ENCODE results near the gene FPGS.

GRCh38 chr9:127767909-127768331, 34.8 kb upstream of the FPGS start:
- TF ChIP-seq, protein P1, sequence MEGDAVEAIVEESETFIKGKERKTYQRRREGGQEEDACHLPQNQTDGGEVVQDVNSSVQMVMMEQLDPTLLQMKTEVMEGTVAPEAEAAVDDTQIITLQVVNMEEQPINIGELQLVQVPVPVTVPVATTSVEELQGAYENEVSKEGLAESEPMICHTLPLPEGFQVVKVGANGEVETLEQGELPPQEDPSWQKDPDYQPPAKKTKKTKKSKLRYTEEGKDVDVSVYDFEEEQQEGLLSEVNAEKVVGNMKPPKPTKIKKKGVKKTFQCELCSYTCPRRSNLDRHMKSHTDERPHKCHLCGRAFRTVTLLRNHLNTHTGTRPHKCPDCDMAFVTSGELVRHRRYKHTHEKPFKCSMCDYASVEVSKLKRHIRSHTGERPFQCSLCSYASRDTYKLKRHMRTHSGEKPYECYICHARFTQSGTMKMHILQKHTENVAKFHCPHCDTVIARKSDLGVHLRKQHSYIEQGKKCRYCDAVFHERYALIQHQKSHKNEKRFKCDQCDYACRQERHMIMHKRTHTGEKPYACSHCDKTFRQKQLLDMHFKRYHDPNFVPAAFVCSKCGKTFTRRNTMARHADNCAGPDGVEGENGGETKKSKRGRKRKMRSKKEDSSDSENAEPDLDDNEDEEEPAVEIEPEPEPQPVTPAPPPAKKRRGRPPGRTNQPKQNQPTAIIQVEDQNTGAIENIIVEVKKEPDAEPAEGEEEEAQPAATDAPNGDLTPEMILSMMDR (IDR thresholded peaks at IDR 0.05): no peak
- no peak for TF ChIP-seq POLR2A (IDR thresholded peaks at IDR 0.05)

All from body of pancreas (tissue), 4 donors.